ENCODE measurements around the gene COL27A1. TPM values are rescaled to one million over a fixed set of nuclear protein-coding genes. Genes with fewer than 3 reads are reported as not detected.

COL27A1 gene
- total and polyA plus RNA-seq, 2 experiments from 2014 or later, result 10.5 to 18.0 TPM

DNA sequence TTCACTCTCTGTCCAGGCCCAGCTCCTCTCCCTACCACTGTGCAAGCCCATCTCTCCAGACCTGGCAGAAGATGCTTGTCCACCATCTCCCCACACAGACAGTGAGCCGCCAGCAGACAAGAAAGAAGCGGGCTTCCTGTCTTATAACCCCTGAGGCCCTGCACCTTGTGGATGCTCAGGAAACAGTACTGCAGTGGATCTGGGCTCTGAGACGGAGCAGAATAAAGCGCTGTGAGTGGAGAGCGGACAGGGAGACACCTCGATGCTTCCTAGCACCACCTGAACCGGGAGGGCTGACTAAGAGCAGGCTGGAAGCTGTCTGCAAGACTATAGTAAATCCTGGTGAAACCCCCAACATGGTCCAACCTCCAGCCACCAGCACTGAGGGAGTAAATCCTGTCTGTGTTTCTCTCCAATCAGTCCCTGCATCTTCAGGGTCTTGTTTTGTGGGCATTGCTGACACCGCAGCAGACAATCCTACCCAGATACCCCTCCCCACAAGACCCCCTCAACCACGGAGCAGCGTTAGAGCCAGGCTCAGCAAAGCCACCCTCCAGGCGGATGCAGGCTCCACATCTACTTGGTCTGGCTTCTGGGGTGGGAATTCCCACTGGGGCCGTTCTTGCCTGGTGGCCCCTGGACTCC, 193.0 kb downstream of the COL27A1 start:
- ATAC-seq, result no peak

DNA sequence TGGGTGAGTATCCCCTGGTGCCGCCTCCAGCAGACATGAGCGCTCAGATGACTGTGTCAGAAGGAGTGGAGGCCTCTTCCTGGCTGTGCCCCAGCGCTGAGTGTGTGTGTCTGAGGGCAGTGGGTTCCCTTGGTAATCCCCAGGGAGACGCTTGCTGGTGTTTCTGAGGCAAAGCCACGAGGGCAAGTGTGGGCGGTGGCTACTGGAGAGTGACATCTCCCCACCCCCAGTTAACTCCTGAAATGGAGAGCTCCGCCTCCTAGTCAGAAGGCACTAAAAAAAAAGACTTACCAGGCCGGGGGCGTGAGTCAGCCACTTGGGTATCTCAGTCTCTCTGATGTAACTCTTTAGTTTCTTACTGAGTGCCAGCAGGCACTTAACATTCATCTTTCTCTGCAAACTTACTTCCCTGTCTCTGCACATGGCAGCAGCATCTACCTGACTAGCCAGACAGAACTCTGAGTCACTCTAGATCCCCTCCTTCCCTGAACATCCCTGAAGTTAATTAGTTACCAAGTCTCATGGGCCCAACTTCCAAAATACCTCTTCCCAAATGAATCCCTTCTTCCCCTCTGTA, 193.7 kb downstream of the COL27A1 start:
- no peak overlapping the region for H3K4me3 ChIP-seq
- peak overlapping the region; percentile 96 for H3K27ac Mint-ChIP-seq
- peak; percentile 85 for DNase-seq (ENCODE audit: low spot score)
- H3K27me3 ChIP-seq (ENCODE audit: insufficient read depth), result no peaks in the 10 kb centered on the region
- no peaks in the 10 kb centered on the region for H4K20me1 ChIP-seq (replicated peaks; ENCODE audit: insufficient read depth)
- 0 out of 2 replicates have a peak overlapping the region, but pooled peaks have one; percentile 5 for H3K4me2 ChIP-seq
- peaks cover 18% of the 10 kb centered on the region for H3K27me3 Mint-ChIP-seq (ENCODE audit: insufficient read depth, low read depth, poor library complexity)
- no peaks in the 10 kb centered on the region for H3K9me3 Mint-ChIP-seq
- H3K36me3 ChIP-seq (ENCODE audit: insufficient read depth), result peaks cover 19% of the 10 kb centered on the region
- peaks cover 21% of the 10 kb centered on the region for H3K4me1 Mint-ChIP-seq
- H3K79me2 ChIP-seq (replicated peaks; ENCODE audit: insufficient read depth), result no peaks in the 10 kb centered on the region
- H3K9me2 ChIP-seq (ENCODE audit: insufficient read depth), result no peaks in the 10 kb centered on the region
- no peaks in the 10 kb centered on the region for H3F3A ChIP-seq (replicated peaks; ENCODE audit: low read depth)
- no peak overlapping the region for H3K4me3 Mint-ChIP-seq
- peaks cover 85% of the 10 kb centered on the region for H3K36me3 Mint-ChIP-seq (ENCODE audit: low read depth)
- no peak overlapping the region for H2AFZ ChIP-seq
- H3K4me1 ChIP-seq (ENCODE audit: insufficient read depth), result no peaks in the 10 kb centered on the region
- peak overlapping the region; percentile 74 for H3K27ac ChIP-seq (ENCODE audit: low read depth)
- peak; percentile 95 for ATAC-seq
- TF ChIP-seq STAT1 (IDR thresholded peaks at IDR 0.05; ENCODE audit: unreplicated experiment) (no peak), ZNF462 (CRISPR knock-in tag; IDR thresholded peaks at IDR 0.05) (no peak), POLR2AphosphoS5 (IDR thresholded peaks at IDR 0.05; ENCODE audit: low read depth) (no peak)
- TF ChIP-seq, protein P1, sequence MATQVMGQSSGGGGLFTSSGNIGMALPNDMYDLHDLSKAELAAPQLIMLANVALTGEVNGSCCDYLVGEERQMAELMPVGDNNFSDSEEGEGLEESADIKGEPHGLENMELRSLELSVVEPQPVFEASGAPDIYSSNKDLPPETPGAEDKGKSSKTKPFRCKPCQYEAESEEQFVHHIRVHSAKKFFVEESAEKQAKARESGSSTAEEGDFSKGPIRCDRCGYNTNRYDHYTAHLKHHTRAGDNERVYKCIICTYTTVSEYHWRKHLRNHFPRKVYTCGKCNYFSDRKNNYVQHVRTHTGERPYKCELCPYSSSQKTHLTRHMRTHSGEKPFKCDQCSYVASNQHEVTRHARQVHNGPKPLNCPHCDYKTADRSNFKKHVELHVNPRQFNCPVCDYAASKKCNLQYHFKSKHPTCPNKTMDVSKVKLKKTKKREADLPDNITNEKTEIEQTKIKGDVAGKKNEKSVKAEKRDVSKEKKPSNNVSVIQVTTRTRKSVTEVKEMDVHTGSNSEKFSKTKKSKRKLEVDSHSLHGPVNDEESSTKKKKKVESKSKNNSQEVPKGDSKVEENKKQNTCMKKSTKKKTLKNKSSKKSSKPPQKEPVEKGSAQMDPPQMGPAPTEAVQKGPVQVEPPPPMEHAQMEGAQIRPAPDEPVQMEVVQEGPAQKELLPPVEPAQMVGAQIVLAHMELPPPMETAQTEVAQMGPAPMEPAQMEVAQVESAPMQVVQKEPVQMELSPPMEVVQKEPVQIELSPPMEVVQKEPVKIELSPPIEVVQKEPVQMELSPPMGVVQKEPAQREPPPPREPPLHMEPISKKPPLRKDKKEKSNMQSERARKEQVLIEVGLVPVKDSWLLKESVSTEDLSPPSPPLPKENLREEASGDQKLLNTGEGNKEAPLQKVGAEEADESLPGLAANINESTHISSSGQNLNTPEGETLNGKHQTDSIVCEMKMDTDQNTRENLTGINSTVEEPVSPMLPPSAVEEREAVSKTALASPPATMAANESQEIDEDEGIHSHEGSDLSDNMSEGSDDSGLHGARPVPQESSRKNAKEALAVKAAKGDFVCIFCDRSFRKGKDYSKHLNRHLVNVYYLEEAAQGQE (IDR thresholded peaks at IDR 0.05; ENCODE audit: unreplicated experiment), result no peak

More for the DNA sequence above, 193.0 kb downstream of the COL27A1 start:
- Histone ChIP-seq H3K4me1 (ENCODE audit: insufficient read depth) (no peaks in the 10 kb centered on the region), H3K4me3 (no peak overlapping the region), H4K20me1 (replicated peaks; ENCODE audit: insufficient read depth) (no peaks in the 10 kb centered on the region), H3K27ac (ENCODE audit: low read depth) (no peak overlapping the region), H3K4me2 (no peak overlapping the region), H3K79me2 (replicated peaks; ENCODE audit: insufficient read depth) (no peaks in the 10 kb centered on the region), H3K9me2 (ENCODE audit: insufficient read depth) (no peaks in the 10 kb centered on the region), H3K36me3 (ENCODE audit: insufficient read depth) (peaks cover 19% of the 10 kb centered on the region), H2AFZ (no peak overlapping the region), H3K27me3 (ENCODE audit: insufficient read depth) (no peaks in the 10 kb centered on the region), H3F3A (replicated peaks; ENCODE audit: low read depth) (no peaks in the 10 kb centered on the region)
- Mint-ChIP-seq H3K27ac (peak overlapping the region; percentile 96), H3K36me3 (ENCODE audit: low read depth) (peaks cover 85% of the 10 kb centered on the region), H3K4me3 (no peak overlapping the region), H3K4me1 (peaks cover 21% of the 10 kb centered on the region), H3K9me3 (no peaks in the 10 kb centered on the region), H3K27me3 (ENCODE audit: insufficient read depth, low read depth, poor library complexity) (peaks cover 18% of the 10 kb centered on the region)
- TF ChIP-seq EZH2phosphoT487 (IDR thresholded peaks at IDR 0.05; ENCODE audit: unreplicated experiment) (no peak), CTCF (conservative IDR thresholded peaks at IDR 0.05; ENCODE audit: low read depth in 2 of 2) (no peak), CREB1 (CRISPR knock-in tag; IDR thresholded peaks at IDR 0.05; ENCODE audit: low read depth) (no peak)
- DNase-seq (ENCODE audit: low spot score), result no peak

All from GM23338 (cell line).